Mesenchymal stem cell (in vitro differentiated cells and primary cell): ENCODE data around the gene TMEM175.

ENCODE experiments used
- DNase-seq: peaks from one replicate; pipeline ENCODE4 v3.0.0-alpha.2; 2013
- H2AFZ ChIP-seq: one replicate; pipeline ENCODE4 v1.6.1; 2013; ENCODE audit warnings: low read depth, mild to moderate bottlenecking, control low read depth, inconsistent platforms, low read length, moderate library complexity
- H2AK5ac ChIP-seq: 2 replicates; pipeline ENCODE4 v1.6.1; 2013; ENCODE audit warnings: low read length, moderate library complexity, mild to moderate bottlenecking, inconsistent platforms; ENCODE audit not compliant: severe bottlenecking
- H2BK120ac ChIP-seq: one replicate; pipeline ENCODE4 v1.6.1; 2013; ENCODE audit warnings: low read depth, mild to moderate bottlenecking, inconsistent platforms, low read length, moderate library complexity
- H2BK12ac ChIP-seq, 2 experiments: one replicate each; pipeline ENCODE4 v1.6.1; 2013; ENCODE audit warnings: inconsistent platforms in 2 of 2, low read length in 2 of 2, mild to moderate bottlenecking in 2 of 2, moderate library complexity in 2 of 2, control low read depth in 1 of 2
- H2BK15ac ChIP-seq: one replicate; pipeline ENCODE4 v1.6.1; 2013; ENCODE audit warnings: mild to moderate bottlenecking, low read depth, inconsistent platforms; ENCODE audit not compliant: poor library complexity, severe bottlenecking
- H2BK5ac ChIP-seq: 2 replicates; pipeline ENCODE4 v1.6.1; 2013; ENCODE audit warnings: low read depth, mild to moderate bottlenecking, low read length, control low read depth, inconsistent platforms; ENCODE audit not compliant: poor library complexity, severe bottlenecking
- H3K14ac ChIP-seq, 2 experiments: one replicate each; pipeline ENCODE4 v1.6.1; 2013; ENCODE audit warnings: inconsistent platforms in 2 of 2, low read length in 2 of 2, control low read depth in 1 of 2, mild to moderate bottlenecking in 1 of 2, moderate library complexity in 1 of 2
- H3K18ac ChIP-seq, 2 experiments: one replicate each; pipeline ENCODE4 v1.6.1; 2013; ENCODE audit warnings: inconsistent platforms in 2 of 2, low read length in 2 of 2, control low read depth in 1 of 2, low read depth in 1 of 2, mild to moderate bottlenecking in 1 of 2
- H3K23ac ChIP-seq, 2 experiments: one replicate each; pipeline ENCODE4 v1.6.1; 2013; ENCODE audit warnings: inconsistent platforms in 2 of 2, low read length in 2 of 2, mild to moderate bottlenecking in 2 of 2, moderate library complexity in 2 of 2, control low read depth in 1 of 2
- H3K27ac ChIP-seq: 2 replicates; pipeline ENCODE4 v1.5.1; 2013; ENCODE audit warnings: mild to moderate bottlenecking, moderate library complexity, low read length, control low read depth, inconsistent platforms; ENCODE audit not compliant: poor library complexity, severe bottlenecking
- H3K27me3 ChIP-seq, 2 experiments: 2 replicates each; pipeline versions ENCODE4 v1.6.1 to v1.7.0; 2013; ENCODE audit warnings: low read length in 2 of 2, mild to moderate bottlenecking in 2 of 2, moderate library complexity in 2 of 2, control low read depth in 1 of 2, inconsistent platforms in 1 of 2; ENCODE audit not compliant: control insufficient read depth in 1 of 2, insufficient read depth in 1 of 2
- H3K36me3 ChIP-seq, 2 experiments: 2 replicates each; pipeline versions ENCODE4 v1.6.1 to v1.7.0; 2013; ENCODE audit warnings: low read length in 2 of 2, control low read depth in 1 of 2, inconsistent platforms in 1 of 2, low read depth in 1 of 2, mild to moderate bottlenecking in 1 of 2; ENCODE audit not compliant: insufficient read depth in 2 of 2, control insufficient read depth in 1 of 2
- H3K4ac ChIP-seq, 2 experiments: one replicate each; pipeline ENCODE4 v1.6.1; 2013; ENCODE audit warnings: inconsistent platforms in 2 of 2, low read length in 2 of 2, mild to moderate bottlenecking in 2 of 2, moderate library complexity in 2 of 2, control low read depth in 1 of 2, low read depth in 1 of 2
- H3K4me1 ChIP-seq: 2 replicates; pipeline ENCODE4 v1.6.1; 2013; ENCODE audit warnings: low read depth, low read length, control low read depth; ENCODE audit not compliant: control insufficient read depth, insufficient read depth
- H3K4me2 ChIP-seq: 2 replicates; pipeline ENCODE4 v1.6.1; 2013; ENCODE audit warnings: low read length, mild to moderate bottlenecking, inconsistent platforms; ENCODE audit not compliant: poor library complexity, severe bottlenecking
- H3K4me3 ChIP-seq, 2 experiments: 2 replicates each; pipeline versions ENCODE4 v1.5.1 to v1.7.0; 2013; ENCODE audit warnings: low read length in 2 of 2, mild to moderate bottlenecking in 2 of 2, control low read depth in 1 of 2, low read depth in 1 of 2; ENCODE audit not compliant: insufficient read depth in 1 of 2
- H3K79me1 ChIP-seq: replicated peaks from 2 replicates; pipeline ENCODE4 v1.6.1; 2013; ENCODE audit warnings: mild to moderate bottlenecking, control low read depth, low read length, inconsistent platforms; ENCODE audit not compliant: poor library complexity, severe bottlenecking
- H3K9ac ChIP-seq: 2 replicates; pipeline ENCODE4 v1.7.0; 2013; ENCODE audit warnings: mild to moderate bottlenecking, low read length, moderate library complexity
- H3K9me3 ChIP-seq: 2 replicates; pipeline ENCODE4 v1.7.0; 2013; ENCODE audit warnings: mild to moderate bottlenecking, low read length; ENCODE audit not compliant: control insufficient read depth
- H4K8ac ChIP-seq: one replicate; pipeline ENCODE4 v1.6.1; 2013; ENCODE audit warnings: inconsistent platforms, mild to moderate bottlenecking, low read length, moderate library complexity
- H4K91ac ChIP-seq: one replicate; pipeline ENCODE4 v1.6.1; 2013; ENCODE audit warnings: mild to moderate bottlenecking, low read length, inconsistent platforms
- WGBS: methylation state at CpG from one replicate; pipeline ENCODE4 v1.1.7; 2013; ENCODE audit warnings: mixed read lengths; 5-methylcytosine and 5-hydroxymethylcytosine counted together

Gene TMEM175

GRCh38 chr4:903066-904046, 28.9 kb upstream of the TMEM175 start:
- no peak overlapping the region for H2AK5ac ChIP-seq
- H3K27me3 ChIP-seq: no peaks in the 10 kb centered on the region
- no peaks in the 10 kb centered on the region for H3K9me3 ChIP-seq
- no peak overlapping the region for H2BK5ac ChIP-seq
- no peak overlapping the region for H3K18ac ChIP-seq
- H3K4me1 ChIP-seq: peaks cover 9% of the 10 kb centered on the region
- no peak overlapping the region for H2BK15ac ChIP-seq
- H2BK12ac ChIP-seq: no peak overlapping the region
- no peak overlapping the region for H4K91ac ChIP-seq
- peaks cover 23 to 80% of the 10 kb centered on the region in 2 experiments for H3K36me3 ChIP-seq
- no peak overlapping the region for H3K4ac ChIP-seq
- no peak overlapping the region for H3K4me3 ChIP-seq
- WGBS: 94% methylated on average over 42 of the region's 42 CpGs
- H4K8ac ChIP-seq: no peak overlapping the region
- H2AFZ ChIP-seq: no peak overlapping the region
- peak overlapping the region in 1 of 2 experiments; percentile 15 for H3K23ac ChIP-seq
- H3K9ac ChIP-seq: no peak overlapping the region
- peaks cover 63% of the 10 kb centered on the region for H3K79me1 ChIP-seq
- DNase-seq: no peak
- no peak overlapping the region for H2BK120ac ChIP-seq
- no peak overlapping the region for H3K27ac ChIP-seq
- H3K14ac ChIP-seq: peak overlapping the region in 1 of 2 experiments; percentile 48
- no peak overlapping the region for H3K4me2 ChIP-seq

- peaks cover 4% of the 10 kb centered on the region for H3K4me1 ChIP-seq
- no peaks in the 10 kb centered on the region for H3K27me3 ChIP-seq
- no peak overlapping the region for H3K4me2 ChIP-seq
- WGBS: 98% methylated on average over 49 of the region's 49 CpGs
- no peak overlapping the region for H3K9ac ChIP-seq
- no peak overlapping the region for H2AK5ac ChIP-seq
- no peak overlapping the region for H3K23ac ChIP-seq
- DNase-seq: no peak
- H3K14ac ChIP-seq: peak overlapping the region in 1 of 2 experiments; percentile 31
- no peak overlapping the region for H4K91ac ChIP-seq
- H2BK15ac ChIP-seq: no peak overlapping the region
- peaks cover 26 to 81% of the 10 kb centered on the region in 2 experiments for H3K36me3 ChIP-seq
- no peak overlapping the region for H2AFZ ChIP-seq
- H3K4ac ChIP-seq: no peak overlapping the region
- no peak overlapping the region for H2BK120ac ChIP-seq
- no peak overlapping the region for H3K18ac ChIP-seq
- H4K8ac ChIP-seq: no peak overlapping the region
- no peak overlapping the region for H2BK12ac ChIP-seq
- H2BK5ac ChIP-seq: no peak overlapping the region
- H3K4me3 ChIP-seq: no peak overlapping the region
- H3K27ac ChIP-seq: no peak overlapping the region
- H3K9me3 ChIP-seq: no peaks in the 10 kb centered on the region
- H3K79me1 ChIP-seq: peaks cover 65% of the 10 kb centered on the region
Measured at GRCh38 chr4:905485-906338, 26.5 kb upstream of the TMEM175 start.

- Histone ChIP-seq H3K4ac (no peak overlapping the region), H4K8ac (no peak overlapping the region), H3K4me1 (peaks cover under 1% of the 10 kb centered on the region), H4K91ac (no peak overlapping the region), H3K27ac (no peak overlapping the region), H3K4me3 (no peak overlapping the region), H2BK120ac (no peak overlapping the region), H3K27me3 (no peaks in the 10 kb centered on the region), H3K23ac (no peak overlapping the region), H3K4me2 (no peak overlapping the region), H3K79me1 (peaks cover 65% of the 10 kb centered on the region), H3K18ac (no peak overlapping the region), H2AK5ac (no peak overlapping the region), H3K9me3 (no peaks in the 10 kb centered on the region), H3K36me3 (peaks cover 34 to 81% of the 10 kb centered on the region in 2 experiments), H2AFZ (no peak overlapping the region), H3K14ac (no peak overlapping the region), H3K9ac (no peak overlapping the region), H2BK12ac (no peak overlapping the region), H2BK5ac (no peak overlapping the region), H2BK15ac (no peak overlapping the region)
- DNase-seq: no peak
- WGBS: 96% methylated on average over 19 of the region's 20 CpGs
Measured at GRCh38 chr4:906339-907102, 25.7 kb upstream of the TMEM175 start.
